ENCODE results near the gene ADD1. TPM values are rescaled to one million over a fixed set of nuclear protein-coding genes. Genes with fewer than 3 reads are reported as not detected.

Gene ADD1, protein sequence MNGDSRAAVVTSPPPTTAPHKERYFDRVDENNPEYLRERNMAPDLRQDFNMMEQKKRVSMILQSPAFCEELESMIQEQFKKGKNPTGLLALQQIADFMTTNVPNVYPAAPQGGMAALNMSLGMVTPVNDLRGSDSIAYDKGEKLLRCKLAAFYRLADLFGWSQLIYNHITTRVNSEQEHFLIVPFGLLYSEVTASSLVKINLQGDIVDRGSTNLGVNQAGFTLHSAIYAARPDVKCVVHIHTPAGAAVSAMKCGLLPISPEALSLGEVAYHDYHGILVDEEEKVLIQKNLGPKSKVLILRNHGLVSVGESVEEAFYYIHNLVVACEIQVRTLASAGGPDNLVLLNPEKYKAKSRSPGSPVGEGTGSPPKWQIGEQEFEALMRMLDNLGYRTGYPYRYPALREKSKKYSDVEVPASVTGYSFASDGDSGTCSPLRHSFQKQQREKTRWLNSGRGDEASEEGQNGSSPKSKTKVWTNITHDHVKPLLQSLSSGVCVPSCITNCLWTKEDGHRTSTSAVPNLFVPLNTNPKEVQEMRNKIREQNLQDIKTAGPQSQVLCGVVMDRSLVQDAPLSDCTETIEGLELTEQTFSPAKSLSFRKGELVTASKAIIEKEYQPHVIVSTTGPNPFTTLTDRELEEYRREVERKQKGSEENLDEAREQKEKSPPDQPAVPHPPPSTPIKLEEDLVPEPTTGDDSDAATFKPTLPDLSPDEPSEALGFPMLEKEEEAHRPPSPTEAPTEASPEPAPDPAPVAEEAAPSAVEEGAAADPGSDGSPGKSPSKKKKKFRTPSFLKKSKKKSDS
- total RNA-seq (2014; rRNA removed; shearing (Covaris generic)), result 131 and 139 TPM in 2 replicates

DNA sequence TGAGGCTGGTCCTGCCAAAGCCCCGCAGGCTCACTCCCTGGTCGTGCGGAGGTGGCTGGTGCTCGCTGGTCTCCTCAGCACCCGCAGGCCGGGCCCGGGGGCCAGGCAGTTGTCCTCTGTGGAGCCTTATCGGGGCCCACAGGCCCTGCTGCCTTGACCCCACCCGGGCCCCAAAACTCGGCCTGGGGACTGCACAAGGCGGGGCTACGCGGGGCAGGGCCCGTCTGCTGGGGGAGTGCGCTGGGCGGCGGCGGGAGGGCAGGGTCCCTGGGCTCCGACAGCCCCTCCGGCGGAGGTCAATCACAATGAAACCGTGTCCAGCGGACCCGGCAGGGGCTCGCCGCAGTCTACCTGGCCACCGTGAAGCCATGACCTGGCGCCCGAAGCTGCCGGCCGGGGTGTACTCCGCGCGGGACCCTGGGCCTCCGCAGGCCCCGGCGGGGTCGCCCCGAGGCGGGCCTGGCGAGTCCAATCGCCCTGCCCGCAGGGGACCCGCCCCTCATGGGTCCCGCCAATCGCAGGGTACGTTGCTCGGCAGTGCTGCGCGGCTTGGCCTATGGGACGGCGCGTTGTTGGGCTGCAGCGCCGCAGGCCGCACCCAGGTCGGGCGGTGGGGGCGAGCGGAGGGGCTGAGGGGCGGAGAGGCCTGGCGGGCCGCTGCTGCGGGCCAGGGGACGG is at the start of gene ADD1:
TSS of gene ADD1 (plus strand) at position 582 of the 678 bp plus-strand sequence. CDS start 32,072 bp downstream, outside the sequence.
- Histone ChIP-seq H3K36me3 (no peaks in the 10 kb centered on the region), H3K4me3 (peak within 1 kb of the TSS; percentile 88), H3K27me3 (no peaks in the 10 kb centered on the region), H3K9me3 (replicated peaks) (no peaks in the 10 kb centered on the region), H3K4me1 (no peaks in the 10 kb centered on the region), H3K27ac (peak within 1 kb of the TSS; percentile 73)
- peak; percentile 91 to 96 for DNase-seq

DNA sequence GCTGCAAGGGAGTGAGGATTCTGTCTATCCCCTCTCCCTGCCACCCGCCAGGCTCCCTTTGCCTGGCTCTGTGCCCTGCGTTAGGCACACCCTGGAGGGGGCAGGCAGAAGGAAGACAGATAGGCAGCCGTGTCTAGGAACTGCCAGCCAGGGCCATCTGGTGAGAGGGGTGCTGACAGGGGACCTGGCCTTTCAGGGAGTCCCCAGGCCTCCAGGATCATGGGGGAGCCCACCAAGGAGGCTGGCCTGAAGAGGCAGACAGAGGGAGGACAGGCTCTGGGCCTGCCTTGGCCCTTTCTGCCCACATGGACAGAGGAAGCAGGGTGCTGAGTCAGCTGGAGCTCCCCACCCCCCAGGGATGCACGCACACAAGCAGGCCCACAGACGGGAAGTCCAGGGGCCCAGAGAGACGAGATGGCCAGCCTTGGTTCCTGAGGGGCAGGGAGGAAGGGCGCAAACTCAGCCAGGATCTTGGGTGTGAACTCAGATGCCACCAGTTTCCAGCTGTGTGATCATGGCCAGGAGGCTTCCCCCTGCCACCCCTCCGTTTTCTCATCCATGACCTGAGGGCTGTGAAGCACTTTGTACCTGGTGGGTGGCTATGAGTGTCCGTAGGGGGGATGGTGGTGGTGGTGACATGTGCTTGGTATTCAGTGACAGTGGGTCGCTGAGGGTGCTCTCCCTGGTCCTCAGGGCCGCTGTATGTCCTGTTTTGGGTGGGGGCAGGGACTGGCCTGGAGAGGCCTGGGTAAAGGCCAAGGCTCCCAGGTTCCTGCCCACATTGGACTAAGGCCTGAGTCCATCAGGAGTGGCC is 49.0 kb upstream of the ADD1 start:
- H3K27me3 ChIP-seq, result no peaks in the 10 kb centered on the region
- no peaks in the 10 kb centered on the region for H3K36me3 ChIP-seq
- H3K4me1 ChIP-seq, result peaks cover 40% of the 10 kb centered on the region
- H3K27ac ChIP-seq, result no peak overlapping the region
- no peak overlapping the region for H3K4me3 ChIP-seq
- DNase-seq, result peak in 1 of 2 experiments; percentile 13
- H3K9me3 ChIP-seq (replicated peaks), result no peaks in the 10 kb centered on the region

GRCh38 chr4:2795300-2795892 is 48.2 kb upstream of the ADD1 start:
- peaks cover 39% of the 10 kb centered on the region for H3K4me1 ChIP-seq
- H3K27me3 ChIP-seq, result no peaks in the 10 kb centered on the region
- H3K9me3 ChIP-seq (replicated peaks), result no peaks in the 10 kb centered on the region
- no peak overlapping the region for H3K4me3 ChIP-seq
- no peaks in the 10 kb centered on the region for H3K36me3 ChIP-seq
- no peak for DNase-seq
- no peak overlapping the region for H3K27ac ChIP-seq

GRCh38 chr4:2795893-2796848 is 47.5 kb upstream of the ADD1 start:
- no peak overlapping the region for H3K27ac ChIP-seq
- no peaks in the 10 kb centered on the region for H3K36me3 ChIP-seq
- H3K4me3 ChIP-seq, result no peak overlapping the region
- DNase-seq, result peak; percentile 60 to 64
- H3K27me3 ChIP-seq, result no peaks in the 10 kb centered on the region
- H3K4me1 ChIP-seq, result peaks cover 46% of the 10 kb centered on the region
- no peaks in the 10 kb centered on the region for H3K9me3 ChIP-seq (replicated peaks)

GRCh38 chr4:2796849-2797544 is 46.6 kb upstream of the ADD1 start:
- Histone ChIP-seq H3K4me3 (no peak overlapping the region), H3K27me3 (no peaks in the 10 kb centered on the region), H3K4me1 (peaks cover 52% of the 10 kb centered on the region), H3K36me3 (no peaks in the 10 kb centered on the region), H3K27ac (no peak overlapping the region), H3K9me3 (replicated peaks) (no peaks in the 10 kb centered on the region)
- no peak for DNase-seq

- Histone ChIP-seq H3K4me1 (peaks cover 58% of the 10 kb centered on the region), H3K36me3 (no peaks in the 10 kb centered on the region), H3K9me3 (replicated peaks) (no peaks in the 10 kb centered on the region), H3K4me3 (no peak overlapping the region), H3K27ac (no peak overlapping the region), H3K27me3 (no peaks in the 10 kb centered on the region)
- no peak for DNase-seq
These were observed 45.9 kb upstream of the ADD1 start for GRCh38 chr4:2797545-2798305.

DNA sequence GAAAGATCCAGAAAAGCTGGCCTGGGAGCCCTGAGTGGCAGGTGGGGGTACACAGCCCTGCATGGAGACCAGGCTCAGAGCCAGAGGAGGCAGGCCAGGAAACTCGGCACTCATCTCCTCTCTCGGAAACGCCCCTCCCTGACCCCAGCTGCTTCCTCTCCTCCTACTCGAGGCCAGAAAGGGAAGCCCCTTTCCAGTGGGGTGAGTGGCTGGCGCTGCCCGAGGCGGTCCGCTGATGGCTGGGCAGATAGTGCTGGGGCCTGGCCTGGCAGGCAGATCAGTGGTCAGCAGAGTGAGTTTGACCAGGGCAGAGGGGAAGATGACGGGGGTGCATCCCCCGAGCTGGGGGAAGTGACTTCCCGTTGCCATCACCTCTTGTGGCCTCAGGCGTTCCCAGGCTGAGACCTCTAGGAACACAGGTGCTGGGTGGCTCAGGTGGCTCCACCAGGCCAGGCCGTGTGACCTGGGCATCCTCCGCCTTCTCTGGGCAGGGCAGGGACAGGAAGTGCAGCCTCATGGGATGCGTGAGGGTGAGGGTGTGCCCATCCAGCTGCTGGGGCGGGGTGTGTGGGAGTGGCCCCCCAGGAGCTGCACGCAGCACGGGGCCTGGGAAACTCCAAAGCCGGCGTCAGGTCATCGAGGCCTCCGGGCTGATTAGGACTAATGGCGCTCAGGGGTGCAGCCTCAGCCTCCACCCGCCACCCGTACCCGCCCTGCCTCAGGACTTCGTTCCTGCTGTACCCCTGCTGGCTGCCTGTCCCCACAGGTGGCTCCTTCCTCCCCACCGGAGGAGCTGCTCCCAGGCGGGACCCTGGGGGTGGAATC is 45.0 kb upstream of the ADD1 start:
- Histone ChIP-seq H3K4me1 (peaks cover 65% of the 10 kb centered on the region), H3K36me3 (no peaks in the 10 kb centered on the region), H3K4me3 (no peak overlapping the region; the same call in 1 of the 2 replicates), H3K27ac (no peak overlapping the region), H3K9me3 (replicated peaks) (no peaks in the 10 kb centered on the region), H3K27me3 (no peaks in the 10 kb centered on the region)
- DNase-seq, result peak; percentile 75 to 80

DNA sequence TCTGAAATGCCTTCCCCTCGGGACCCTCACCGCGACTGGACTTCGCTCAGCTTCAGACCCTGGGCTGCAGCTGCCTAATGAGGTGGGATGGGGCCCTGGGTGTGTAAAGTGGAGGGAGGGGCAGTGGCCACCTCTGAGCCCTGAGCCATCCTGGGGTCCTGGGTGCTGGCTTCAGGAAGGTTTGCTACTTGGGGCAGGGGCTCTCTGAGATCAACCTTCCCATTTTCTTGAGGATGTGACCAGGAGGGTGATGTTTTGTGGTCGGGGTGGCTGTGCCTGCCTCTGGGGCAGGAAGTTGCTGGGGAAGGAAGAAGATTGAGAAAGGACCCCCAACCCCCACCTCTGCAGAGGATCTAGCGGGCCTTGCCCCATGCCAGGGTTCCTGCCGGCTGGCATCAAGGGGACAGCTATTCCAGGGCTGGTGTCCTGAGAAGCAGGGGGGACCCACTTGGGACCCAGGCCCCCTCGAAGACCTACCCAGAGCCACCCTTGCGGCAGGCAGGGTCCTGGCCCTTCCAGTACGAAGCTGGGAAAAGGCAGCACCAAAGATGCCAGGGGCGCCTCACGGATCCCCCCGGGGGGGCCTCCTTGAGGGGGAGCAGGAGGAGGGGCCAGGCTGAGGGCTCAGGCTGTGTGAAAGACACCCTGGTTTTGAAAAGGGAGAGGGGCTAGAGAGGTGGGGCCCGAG is 44.3 kb upstream of the ADD1 start:
- Histone ChIP-seq H3K27me3 (no peaks in the 10 kb centered on the region), H3K4me3 (no peak overlapping the region; the same call in 1 of the 2 replicates), H3K4me1 (peaks cover 62% of the 10 kb centered on the region), H3K27ac (no peak overlapping the region), H3K36me3 (no peaks in the 10 kb centered on the region), H3K9me3 (replicated peaks) (no peaks in the 10 kb centered on the region)
- DNase-seq, result peak in 1 of 2 experiments; percentile 12

DNA sequence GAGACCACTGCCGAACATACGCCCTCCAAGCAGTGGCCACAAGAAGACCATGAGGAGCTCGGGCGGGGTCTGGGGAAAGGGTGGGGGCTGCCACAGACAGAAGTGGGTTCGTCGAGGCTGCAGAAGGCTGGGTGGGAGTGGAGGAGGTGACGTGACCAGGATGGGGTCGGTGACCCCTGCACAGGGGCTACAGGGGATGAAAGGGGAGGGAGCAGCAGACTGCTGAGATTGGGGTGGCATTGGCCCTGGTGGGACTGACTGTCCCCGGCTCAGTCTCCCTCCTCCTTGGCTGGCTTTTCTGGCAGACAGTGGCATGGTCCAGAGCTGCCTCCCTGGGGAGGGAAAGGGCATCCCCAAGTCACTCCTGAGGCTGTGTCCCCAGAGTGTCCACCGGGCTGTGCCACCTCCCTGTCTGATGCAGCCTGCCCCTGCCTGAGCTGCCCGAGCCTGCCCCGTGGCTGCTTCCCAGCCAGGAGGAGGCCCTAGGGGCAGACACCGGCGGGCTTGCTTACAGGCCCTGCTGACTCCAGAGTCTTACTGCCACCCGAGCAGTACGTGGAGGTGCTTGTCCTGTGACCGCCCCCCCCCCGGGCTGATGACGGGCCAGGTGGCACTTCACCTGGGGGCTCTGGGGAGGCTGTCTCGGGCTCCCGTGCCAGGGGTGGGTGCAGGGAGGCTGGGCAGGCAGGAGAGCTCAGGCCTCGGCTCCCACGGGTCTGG is 43.5 kb upstream of the ADD1 start:
- H3K27ac ChIP-seq, result peak overlapping the region; percentile 68; the same call in 1 of the 2 replicates
- no peaks in the 10 kb centered on the region for H3K9me3 ChIP-seq (replicated peaks)
- H3K4me3 ChIP-seq, result peak overlapping the region; percentile 29
- no peaks in the 10 kb centered on the region for H3K36me3 ChIP-seq
- no peaks in the 10 kb centered on the region for H3K27me3 ChIP-seq
- H3K4me1 ChIP-seq, result peaks cover 58% of the 10 kb centered on the region
- peak; percentile 37 to 38 for DNase-seq
